HG02973 (cell line): Measurements from ENCODE around the gene UQCC3.
A peak's percentile ranks its signal among the peaks of the same experiment; 100 is the strongest.
"Not testable (repeated sequence)": the region's sequence is repeated elsewhere in the genome, so short reads cannot be mapped to it uniquely, and the experiment has no call there.

Experiments
- ATAC-seq: cut with Tn5 transposase; IDR thresholded peaks from one replicate; pipeline ENCODE4 v1.9.1; 2021; ENCODE audit warnings: moderate library complexity; ENCODE audit not compliant: unreplicated experiment

Gene UQCC3

GRCh38 chr11:62665599-62666258, 5.7 kb upstream of the UQCC3 start:
- peak; percentile 11 for ATAC-seq

- ATAC-seq, result no peak
These were observed 5.1 kb upstream of the UQCC3 start for GRCh38 chr11:62666259-62666926.

GRCh38 chr11:62667460-62667859, 4.0 kb upstream of the UQCC3 start:
- ATAC-seq, result no peak

GRCh38 chr11:62669420-62670161, 1.9 kb upstream of the UQCC3 start:
- no peak for ATAC-seq

- no peak for ATAC-seq
These were observed 251 bp upstream of the UQCC3 start for GRCh38 chr11:62671236-62671607.

GRCh38 chr11:62673196-62673525, 1.7 kb downstream of the UQCC3 start:
- ATAC-seq, result no peak

GRCh38 chr11:62675415-62675814, 3.9 kb downstream of the UQCC3 start:
- not testable (repeated sequence) for ATAC-seq

- no peak for ATAC-seq
These were observed 5.2 kb downstream of the UQCC3 start for GRCh38 chr11:62676698-62677097.

GRCh38 chr11:62677156-62677555, 5.7 kb downstream of the UQCC3 start:
- ATAC-seq, result no peak

- no peak for ATAC-seq
These were observed 6.2 kb downstream of the UQCC3 start for GRCh38 chr11:62677714-62678113.

GRCh38 chr11:62678433-62678769, 6.9 kb downstream of the UQCC3 start:
- peak; percentile 8 for ATAC-seq

GRCh38 chr11:62678770-62679696, 7.6 kb downstream of the UQCC3 start, which contains the start of gene UBXN1:
UBXN1 (minus strand) TSS chr11:62679073; CDS start chr11:62678923, 150 bp downstream.
- ATAC-seq, result peak; percentile 68

- peak; percentile 46 for ATAC-seq
These were observed 9.4 kb downstream of the UQCC3 start for GRCh38 chr11:62680825-62681240.

GRCh38 chr11:62682518-62682917, 11.0 kb downstream of the UQCC3 start:
- ATAC-seq, result no peak

GRCh38 chr11:62687508-62688396, 16.3 kb downstream of the UQCC3 start:
- no peak for ATAC-seq

GRCh38 chr11:62688491-62688890, 17.0 kb downstream of the UQCC3 start:
- ATAC-seq, result no peak

GRCh38 chr11:62689421-62690183, 18.1 kb downstream of the UQCC3 start, which contains the start of gene LRRN4CL:
LRRN4CL (minus strand) TSS chr11:62689530; CDS start chr11:62688508, 1,022 bp downstream.
- no peak for ATAC-seq

GRCh38 chr11:62693624-62694023, 22.2 kb downstream of the UQCC3 start:
- ATAC-seq, result not testable (repeated sequence)
